Smooth muscle cell (in vitro differentiated cells): ENCODE measurements around the gene FAM13C. TPM values are rescaled to one million over a fixed set of nuclear protein-coding genes. Genes with fewer than 3 reads are reported as not detected.

Experiments
- DNase-seq: peaks from one replicate; lab custom pipeline; 2025; ENCODE audit not compliant: unreplicated experiment; lab: John Stamatoyannopoulos, UW
- H2AFZ ChIP-seq: fragments of 200-600 bp; sonication (generic); 2 replicates; pipeline ENCODE4 v1.6.0; 2016; ENCODE audit warnings: antibody characterized with exemption, low read depth, mild to moderate bottlenecking
- H3F3A ChIP-seq: fragments of 200-600 bp; sonication (generic); 2 replicates; pipeline ENCODE4 v1.6.0; 2017; ENCODE audit warnings: antibody characterized with exemption, low read depth
- H3K27ac ChIP-seq: fragments of 200-600 bp; sonication (generic); 2 replicates; pipeline ENCODE4 v1.5.1; 2016; ENCODE audit warnings: low read depth, mild to moderate bottlenecking
- H3K27me3 ChIP-seq: fragments of 200-600 bp; sonication (generic); 2 replicates; pipeline ENCODE4 v1.6.1; 2016; ENCODE audit warnings: low read depth, mild to moderate bottlenecking
- H3K36me3 ChIP-seq: fragments of 200-600 bp; sonication (generic); 2 replicates; pipeline ENCODE4 v1.5.1; 2016; ENCODE audit warnings: low read depth
- H3K4me1 ChIP-seq: fragments of 200-600 bp; sonication (generic); 2 replicates; pipeline ENCODE4 v1.5.1; 2016; ENCODE audit warnings: low read depth
- H3K4me2 ChIP-seq: fragments of 200-600 bp; sonication (generic); 2 replicates; pipeline ENCODE4 v1.6.0; 2016; ENCODE audit warnings: mild to moderate bottlenecking
- H3K4me3 ChIP-seq: fragments of 200-600 bp; sonication (generic); 2 replicates; pipeline ENCODE4 v1.5.1; 2016; ENCODE audit warnings: mild to moderate bottlenecking
- H3K79me2 ChIP-seq: fragments of 200-600 bp; sonication (generic); 2 replicates; pipeline ENCODE4 v1.6.0; 2016; ENCODE audit warnings: low read depth, mild to moderate bottlenecking
- H3K9ac ChIP-seq: fragments of 200-600 bp; sonication (generic); 2 replicates; pipeline ENCODE4 v1.6.0; 2016; ENCODE audit warnings: low read depth
- H3K9me3 ChIP-seq: fragments of 200-600 bp; sonication (generic); replicated peaks from 2 replicates; pipeline ENCODE4 v1.5.1; 2016; ENCODE audit warnings: low read depth
- H4K20me1 ChIP-seq: fragments of 200-600 bp; sonication (generic); 2 replicates; pipeline ENCODE4 v1.6.0; 2016; ENCODE audit warnings: low read depth
- WGBS: methylation state at CpG from one replicate; pipeline ENCODE4 v1.1.7; 2016; ENCODE audit warnings: low lambda C conversion rate; 5-methylcytosine and 5-hydroxymethylcytosine counted together
- polyA plus RNA-seq: library from polyadenylated mRNA; unstranded; fragments of >200 nt; fragmentation: Nextera tagmentation; extraction: Ambion mirVana; gene quantifications from 2 replicates; pipeline ENCODE4 v1.2.1, GENCODE V29; 2016
- total RNA-seq: library from RNA; depleted of rRNA; stranded (reverse); fragments of >200 nt; gene quantifications from 2 replicates; pipeline ENCODE4 v1.2.3, GENCODE V29; 2014
- TF ChIP-seq, protein P1 (sequence below): fragments of 200-600 bp; sonication (generic); IDR thresholded peaks from 2 replicates; pipeline ENCODE4 v1.5.1; 2017; ENCODE audit warnings: borderline replicate concordance, mild to moderate bottlenecking, antibody characterized with exemption; ENCODE audit not compliant: insufficient read depth, poor library complexity, severe bottlenecking

FAM13C gene
- total and polyA plus RNA-seq, 2 experiments from 2014 or later = not detected

DNA sequence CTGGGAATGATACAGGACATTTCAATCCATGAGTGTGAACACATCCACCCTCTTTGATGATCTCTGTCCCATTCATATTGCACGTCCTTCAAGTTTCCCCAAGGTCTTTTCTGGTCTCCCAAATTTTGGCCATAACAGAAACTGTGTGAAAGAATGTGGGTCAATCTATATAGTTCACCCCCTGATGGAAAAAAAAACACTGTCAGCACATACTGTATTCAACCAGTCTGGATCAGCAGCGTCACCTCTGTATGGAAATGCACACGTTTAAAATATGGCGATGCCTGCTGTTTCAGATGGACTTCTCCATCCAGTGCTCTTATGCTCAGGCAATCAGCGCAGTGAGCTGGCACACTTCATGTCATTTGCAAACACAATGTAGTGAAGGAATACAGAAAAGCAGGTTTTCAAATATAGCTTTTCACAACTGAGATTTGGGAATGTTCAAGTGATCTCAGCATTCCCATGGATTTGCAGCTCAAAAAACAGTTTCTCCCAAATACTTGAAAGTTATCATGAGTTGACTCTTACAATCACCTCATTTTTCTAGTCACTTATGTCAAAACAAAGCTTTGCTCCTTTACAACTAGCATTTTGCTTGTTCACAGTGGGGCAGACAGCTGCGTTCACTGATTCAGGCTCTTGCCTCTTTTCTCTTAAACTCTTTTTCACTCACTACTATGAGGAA lies 61.1 kb downstream of the FAM13C start:
- H3K4me3 ChIP-seq = no peak overlapping the region
- no peaks in the 10 kb centered on the region for H3K27me3 ChIP-seq
- H3K36me3 ChIP-seq = no peaks in the 10 kb centered on the region
- H2AFZ ChIP-seq = no peak overlapping the region
- TF ChIP-seq, protein P1, sequence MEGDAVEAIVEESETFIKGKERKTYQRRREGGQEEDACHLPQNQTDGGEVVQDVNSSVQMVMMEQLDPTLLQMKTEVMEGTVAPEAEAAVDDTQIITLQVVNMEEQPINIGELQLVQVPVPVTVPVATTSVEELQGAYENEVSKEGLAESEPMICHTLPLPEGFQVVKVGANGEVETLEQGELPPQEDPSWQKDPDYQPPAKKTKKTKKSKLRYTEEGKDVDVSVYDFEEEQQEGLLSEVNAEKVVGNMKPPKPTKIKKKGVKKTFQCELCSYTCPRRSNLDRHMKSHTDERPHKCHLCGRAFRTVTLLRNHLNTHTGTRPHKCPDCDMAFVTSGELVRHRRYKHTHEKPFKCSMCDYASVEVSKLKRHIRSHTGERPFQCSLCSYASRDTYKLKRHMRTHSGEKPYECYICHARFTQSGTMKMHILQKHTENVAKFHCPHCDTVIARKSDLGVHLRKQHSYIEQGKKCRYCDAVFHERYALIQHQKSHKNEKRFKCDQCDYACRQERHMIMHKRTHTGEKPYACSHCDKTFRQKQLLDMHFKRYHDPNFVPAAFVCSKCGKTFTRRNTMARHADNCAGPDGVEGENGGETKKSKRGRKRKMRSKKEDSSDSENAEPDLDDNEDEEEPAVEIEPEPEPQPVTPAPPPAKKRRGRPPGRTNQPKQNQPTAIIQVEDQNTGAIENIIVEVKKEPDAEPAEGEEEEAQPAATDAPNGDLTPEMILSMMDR = no peak
- no peaks in the 10 kb centered on the region for H3K9me3 ChIP-seq
- H3F3A ChIP-seq = no peaks in the 10 kb centered on the region
- 91% methylated on average over 6 of the region's 6 CpGs for WGBS
- no peak overlapping the region for H3K4me2 ChIP-seq
- no peak overlapping the region for H3K27ac ChIP-seq
- H3K79me2 ChIP-seq = no peaks in the 10 kb centered on the region
- DNase-seq = no peak
- no peak overlapping the region for H3K9ac ChIP-seq
- H3K4me1 ChIP-seq = no peaks in the 10 kb centered on the region
- no peaks in the 10 kb centered on the region for H4K20me1 ChIP-seq

DNA sequence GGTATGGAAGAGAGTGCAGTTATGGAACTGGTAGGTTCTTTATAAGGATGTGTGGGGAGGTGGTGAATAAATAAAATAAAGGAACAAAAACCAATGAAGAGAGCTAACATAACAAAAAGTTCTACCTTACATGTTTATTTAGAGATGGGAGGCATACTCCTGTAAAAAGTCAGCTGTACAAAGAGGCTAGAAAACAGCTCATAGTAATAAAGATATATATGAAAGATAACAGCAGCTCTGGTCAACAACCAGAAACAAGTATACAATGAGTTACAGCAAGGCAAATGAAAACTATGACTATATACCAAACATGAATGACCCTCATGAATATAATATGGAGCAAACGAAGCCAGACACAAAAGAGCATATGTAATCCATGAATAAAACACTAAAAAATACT lies 62.0 kb downstream of the FAM13C start:
- Histone ChIP-seq H3K27me3 (no peaks in the 10 kb centered on the region), H3K79me2 (no peaks in the 10 kb centered on the region), H3K4me3 (no peak overlapping the region), H3K4me2 (no peak overlapping the region), H3K27ac (no peak overlapping the region), H3F3A (no peaks in the 10 kb centered on the region), H3K9me3 (no peaks in the 10 kb centered on the region), H3K36me3 (no peaks in the 10 kb centered on the region), H2AFZ (no peak overlapping the region), H3K4me1 (no peaks in the 10 kb centered on the region), H4K20me1 (no peaks in the 10 kb centered on the region), H3K9ac (no peak overlapping the region)
- 73% methylated on average over 1 of the region's 1 CpG for WGBS
- no peak for DNase-seq
- TF ChIP-seq, protein P1 = no peak

DNA sequence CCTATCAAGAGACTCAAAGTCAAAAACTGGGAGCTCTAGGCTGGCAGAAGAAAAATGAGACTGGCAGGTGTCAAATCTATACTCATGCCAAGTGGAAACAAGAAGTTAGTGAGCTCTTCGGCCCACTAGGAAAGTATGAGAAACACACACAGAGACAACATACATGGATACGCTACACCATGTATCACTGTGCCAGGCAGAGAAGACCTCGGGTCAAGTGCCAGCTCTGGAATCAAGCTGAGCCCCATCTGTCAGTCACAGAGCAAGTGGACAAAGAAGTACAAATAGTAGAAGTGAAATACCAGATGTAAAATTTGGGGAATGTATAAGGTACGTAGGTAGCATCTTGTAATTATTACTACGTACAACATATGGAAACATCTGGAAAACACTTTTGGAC lies 62.4 kb downstream of the FAM13C start:
- Histone ChIP-seq H3K9me3 (no peaks in the 10 kb centered on the region), H3K36me3 (no peaks in the 10 kb centered on the region), H4K20me1 (no peaks in the 10 kb centered on the region), H3K4me3 (no peak overlapping the region), H3K27me3 (no peaks in the 10 kb centered on the region), H3F3A (no peaks in the 10 kb centered on the region), H2AFZ (no peak overlapping the region), H3K4me1 (no peaks in the 10 kb centered on the region), H3K27ac (no peak overlapping the region), H3K9ac (no peak overlapping the region), H3K79me2 (no peaks in the 10 kb centered on the region), H3K4me2 (no peak overlapping the region)
- TF ChIP-seq, protein P1 = no peak
- no peak for DNase-seq
- WGBS = 77% methylated on average over 5 of the region's 5 CpGs

DNA sequence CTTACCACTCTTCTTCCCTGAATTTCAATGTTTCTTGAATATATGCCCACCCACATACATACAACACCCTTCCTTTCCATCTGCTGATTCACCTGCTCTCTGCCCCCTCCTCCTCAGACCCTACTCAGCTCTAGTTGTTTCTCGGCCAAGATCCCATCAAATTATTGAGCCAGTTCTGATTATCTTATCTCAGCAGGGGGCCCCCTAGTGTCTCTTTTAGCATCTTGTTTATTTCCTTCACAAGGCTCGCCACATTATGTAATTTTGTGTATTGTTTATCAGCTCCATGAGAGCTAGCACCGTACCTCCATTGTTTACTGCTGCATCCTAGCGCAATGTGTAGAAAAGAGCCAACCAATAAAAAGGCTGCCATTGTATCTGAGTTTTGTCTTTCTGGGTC lies 71.9 kb downstream of the FAM13C start:
- Histone ChIP-seq H3K9ac (no peak overlapping the region), H3K4me1 (no peaks in the 10 kb centered on the region), H3K36me3 (no peaks in the 10 kb centered on the region), H4K20me1 (no peaks in the 10 kb centered on the region), H2AFZ (no peak overlapping the region), H3F3A (no peaks in the 10 kb centered on the region), H3K79me2 (no peaks in the 10 kb centered on the region), H3K27ac (no peak overlapping the region), H3K27me3 (no peaks in the 10 kb centered on the region), H3K9me3 (no peaks in the 10 kb centered on the region), H3K4me3 (no peak overlapping the region), H3K4me2 (no peak overlapping the region)
- 83% methylated on average over 4 of the region's 4 CpGs for WGBS
- TF ChIP-seq, protein P1 = no peak
- no peak for DNase-seq
